HG02870 (cell line): ENCODE data around the gene MTMR3.

Source experiments
- ATAC-seq: cut with Tn5 transposase; IDR thresholded peaks from one replicate; pipeline ENCODE4 v1.9.1; 2021; ENCODE audit warnings: mild to moderate bottlenecking, moderate library complexity; ENCODE audit not compliant: unreplicated experiment

Gene MTMR3

DNA sequence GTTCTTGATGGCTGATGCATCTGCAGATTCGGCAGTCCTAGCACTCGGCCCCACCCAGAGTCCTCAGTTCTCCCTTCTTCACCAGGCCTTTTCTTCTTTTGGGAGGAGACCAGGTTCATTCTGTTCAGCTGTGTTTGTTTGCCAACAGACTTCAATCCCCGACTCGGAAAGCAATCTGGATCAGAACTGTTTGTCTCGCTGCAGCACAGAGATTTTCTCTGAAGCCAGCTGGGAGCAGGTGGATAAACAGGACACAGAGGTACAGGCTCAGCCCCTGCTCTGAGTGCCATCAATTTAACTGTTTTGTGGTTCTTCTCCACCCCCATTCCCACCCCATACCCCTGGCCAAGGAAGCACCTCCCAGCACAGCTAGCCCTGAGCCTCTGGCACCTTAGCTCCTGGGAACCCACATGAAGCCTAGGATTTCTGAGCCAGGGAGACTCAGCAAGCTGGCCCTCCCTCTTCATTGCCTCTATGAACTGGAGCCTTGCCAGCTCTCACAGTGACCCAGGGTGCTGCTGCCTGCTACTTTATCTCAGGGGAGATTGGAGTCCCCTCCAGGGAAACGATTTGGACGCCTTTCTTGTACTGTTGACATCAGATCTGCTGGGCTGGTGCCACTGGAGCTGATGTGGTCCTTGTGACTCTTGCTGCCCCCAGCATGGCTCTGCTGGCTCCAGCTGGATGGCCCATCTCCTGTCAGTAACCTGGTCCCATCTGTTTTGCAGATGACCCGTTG is 139.1 kb downstream of the MTMR3 start:
- no peak for ATAC-seq

GRCh38 chr22:30023099-30023660 is 140.2 kb downstream of the MTMR3 start:
- no peak for ATAC-seq

GRCh38 chr22:30024231-30024630 is 141.3 kb downstream of the MTMR3 start:
- no peak for ATAC-seq

GRCh38 chr22:30025221-30025620 is 142.2 kb downstream of the MTMR3 start:
- ATAC-seq = no peak

DNA sequence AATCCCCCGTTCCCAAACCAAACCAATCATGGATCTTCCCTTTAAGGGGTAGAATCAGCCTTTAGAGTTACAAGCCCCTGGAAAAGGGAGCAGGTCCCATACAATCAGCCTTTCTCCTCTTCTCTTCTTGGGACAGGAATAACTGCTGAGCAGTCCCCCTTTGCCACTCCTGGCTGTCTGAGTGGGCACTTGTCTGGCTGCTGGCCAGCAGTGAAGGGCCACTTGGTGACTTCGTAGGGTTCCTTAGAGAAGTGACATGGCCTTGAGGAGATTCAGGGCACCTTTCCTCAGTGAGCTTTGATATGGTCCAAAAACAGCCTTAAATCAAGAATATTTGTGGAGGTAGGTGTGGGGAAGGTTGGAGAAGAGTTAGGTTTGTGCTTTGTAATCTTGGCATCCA is 143.8 kb downstream of the MTMR3 start:
- no peak for ATAC-seq

DNA sequence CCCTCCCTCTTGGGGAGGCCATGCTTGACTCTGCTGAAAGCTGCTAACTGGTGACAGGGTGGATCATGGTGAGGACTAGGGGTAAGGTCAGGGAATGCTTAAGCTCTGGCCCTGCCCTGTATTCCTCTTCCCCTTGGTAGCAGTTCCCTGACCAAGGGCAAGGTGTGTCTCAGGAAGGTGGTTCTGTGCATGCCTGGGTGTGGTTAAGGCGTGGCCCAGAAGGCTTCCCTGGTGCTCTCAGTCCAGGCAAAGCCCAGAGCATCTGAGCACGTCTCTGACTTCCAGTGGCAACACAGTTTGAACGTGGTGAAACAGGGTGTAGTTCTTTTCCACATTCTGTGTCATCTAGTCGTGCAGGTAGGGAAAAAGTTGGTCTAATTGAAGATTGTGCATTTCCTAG is 144.2 kb downstream of the MTMR3 start:
- ATAC-seq = no peak

- ATAC-seq = no peak
Measured at GRCh38 chr22:30027791-30028190, 144.8 kb downstream of the MTMR3 start.

- ATAC-seq = no peak
Measured at GRCh38 chr22:30028731-30029130, 145.8 kb downstream of the MTMR3 start.

DNA sequence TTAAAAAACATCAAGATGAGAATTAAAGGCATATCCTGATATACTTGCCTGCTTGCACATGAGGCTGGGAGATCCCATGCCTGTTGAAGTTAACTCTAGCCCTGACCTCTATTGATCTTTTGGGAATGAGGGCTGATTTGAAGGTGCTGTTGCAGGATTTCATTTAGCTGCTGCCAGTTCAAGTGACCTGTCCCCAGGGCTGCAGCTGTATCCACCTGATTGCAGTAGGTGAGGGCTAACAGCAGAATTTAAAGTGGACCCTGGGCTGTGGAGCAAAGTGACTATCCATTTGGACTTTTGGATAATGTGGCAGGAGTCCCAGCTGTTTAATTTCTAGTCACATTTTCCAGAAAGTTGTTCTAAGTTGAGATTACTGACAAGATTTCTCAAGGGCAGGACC is 146.5 kb downstream of the MTMR3 start:
- ATAC-seq = no peak

GRCh38 chr22:30030329-30030728 is 147.4 kb downstream of the MTMR3 start:
- ATAC-seq = no peak

- ATAC-seq = no peak
Measured at GRCh38 chr22:30031328-30031727, 148.4 kb downstream of the MTMR3 start.

DNA sequence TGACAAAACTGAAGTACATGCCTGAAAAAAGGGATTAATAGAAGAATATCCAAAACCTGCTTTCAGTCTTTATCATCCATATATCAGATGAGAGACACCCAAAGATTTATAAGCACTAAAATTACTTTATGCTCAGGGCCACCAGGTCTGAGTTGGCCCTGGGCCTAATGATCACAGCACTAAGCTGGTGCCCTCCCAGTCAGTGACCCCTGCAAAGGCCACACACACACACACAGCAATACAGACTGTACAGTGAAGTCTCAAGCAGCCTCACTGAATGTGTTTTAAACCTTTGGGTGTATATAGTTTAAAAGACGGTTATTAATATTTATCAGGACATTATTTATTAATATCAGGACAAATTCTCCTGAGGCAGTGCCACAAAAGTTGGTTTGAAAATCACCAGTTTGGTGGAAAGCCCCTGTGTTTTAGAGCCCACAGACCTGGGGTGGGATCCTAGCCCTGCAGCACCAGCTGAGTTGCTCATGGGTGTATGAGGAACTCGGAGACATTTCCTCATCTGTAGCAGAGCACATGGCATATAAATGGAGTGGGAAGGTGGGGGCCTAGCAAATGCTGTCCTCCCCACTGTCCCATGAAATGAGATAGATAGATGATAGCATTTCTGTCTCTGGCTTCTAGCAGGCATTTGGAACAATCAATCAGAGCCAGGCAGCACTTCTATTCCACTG is 148.9 kb downstream of the MTMR3 start:
- ATAC-seq = no peak

- ATAC-seq = no peak
Measured at GRCh38 chr22:30033137-30033536, 150.2 kb downstream of the MTMR3 start.

- ATAC-seq = no peak
Measured at GRCh38 chr22:30033901-30034300, 150.9 kb downstream of the MTMR3 start.

- ATAC-seq = no peak
Measured at GRCh38 chr22:30036656-30037055, 153.7 kb downstream of the MTMR3 start.

DNA sequence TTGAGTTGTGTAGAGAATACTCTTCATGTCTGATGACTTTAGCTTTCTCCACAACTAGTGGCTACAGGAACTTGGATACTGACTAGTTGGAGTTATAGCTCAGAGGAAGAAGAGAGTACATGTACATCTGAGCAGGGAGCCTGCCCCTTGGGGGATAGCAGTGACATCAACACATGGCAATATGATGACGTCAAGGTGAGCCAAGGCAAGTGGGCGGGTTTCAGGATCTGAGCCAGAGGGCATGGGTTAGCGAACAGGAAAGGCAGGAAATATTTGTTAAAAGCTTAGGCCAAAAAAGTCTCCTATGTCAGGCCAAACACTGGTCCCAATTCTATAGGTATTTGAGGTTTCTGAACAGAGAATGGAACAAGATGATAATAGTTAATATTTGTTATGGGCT is 155.2 kb downstream of the MTMR3 start:
- no peak for ATAC-seq

DNA sequence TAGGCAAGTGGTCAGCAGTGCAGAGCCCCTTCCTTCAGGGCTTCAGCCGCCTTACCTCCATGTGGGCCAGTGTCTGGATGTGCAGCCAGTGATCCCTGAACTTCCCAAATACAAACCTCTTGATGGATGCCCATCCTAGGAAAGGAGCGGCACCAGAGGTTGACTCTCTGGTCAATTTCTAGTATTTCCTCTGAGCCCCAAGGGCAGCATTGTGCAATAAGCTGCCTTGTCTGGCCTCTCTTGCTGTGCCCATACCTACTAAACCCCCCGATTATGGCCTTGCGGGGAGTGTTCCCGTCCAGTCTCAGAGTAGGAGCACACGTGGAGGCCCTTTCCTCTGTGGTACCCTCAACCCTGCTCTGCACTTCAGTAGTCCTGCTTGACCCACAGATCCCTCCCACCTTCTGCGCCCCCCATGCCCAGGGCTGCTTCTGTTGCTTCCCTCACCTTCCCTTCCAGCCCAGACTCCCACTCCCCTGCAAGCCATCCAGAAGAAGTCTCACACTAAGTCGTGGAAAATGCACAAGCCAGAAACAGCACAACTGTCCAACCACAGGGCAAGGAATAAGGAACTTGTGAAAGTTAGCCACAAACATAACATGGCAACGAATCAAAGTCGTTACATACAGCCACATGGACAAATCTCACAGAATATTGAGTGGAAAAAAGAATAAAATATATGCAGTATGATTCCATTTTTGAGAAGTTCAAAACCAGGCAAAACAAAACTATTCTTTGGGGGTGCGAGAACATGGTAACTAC is 157.7 kb downstream of the MTMR3 start:
- ATAC-seq = no peak

- ATAC-seq = no peak
Measured at GRCh38 chr22:30041475-30041874, 158.5 kb downstream of the MTMR3 start.

DNA sequence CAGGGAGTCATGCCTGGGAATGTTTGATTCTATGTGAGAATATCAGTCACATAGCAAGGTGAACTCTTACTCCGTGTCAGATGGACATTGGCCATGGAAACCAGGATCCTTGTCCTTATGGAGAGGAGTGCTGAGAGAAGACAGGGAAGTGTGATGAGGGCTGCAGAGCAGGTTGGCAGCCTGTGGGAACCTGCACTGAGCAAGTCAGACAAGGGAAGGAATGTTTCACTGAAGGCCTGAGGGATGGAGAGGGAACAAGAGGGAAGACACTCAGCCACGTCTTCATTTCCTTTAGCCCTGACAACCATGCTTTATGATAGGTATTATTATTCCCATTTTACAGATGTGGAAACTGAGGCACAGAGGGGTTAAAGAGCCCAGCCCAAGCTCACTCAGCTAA is 158.9 kb downstream of the MTMR3 start:
- ATAC-seq = no peak

- no peak for ATAC-seq
Measured at GRCh38 chr22:30043161-30043560, 160.2 kb downstream of the MTMR3 start.

GRCh38 chr22:30044369-30044768 is 161.4 kb downstream of the MTMR3 start:
- ATAC-seq = no peak
